ENCODE results near the gene HPCAL4. TPM values are rescaled to one million over a fixed set of nuclear protein-coding genes. Genes with fewer than 3 reads are reported as not detected.

Gene HPCAL4
- total RNA-seq, 1 experiment from 2014 or later, result 0.50 TPM

DNA sequence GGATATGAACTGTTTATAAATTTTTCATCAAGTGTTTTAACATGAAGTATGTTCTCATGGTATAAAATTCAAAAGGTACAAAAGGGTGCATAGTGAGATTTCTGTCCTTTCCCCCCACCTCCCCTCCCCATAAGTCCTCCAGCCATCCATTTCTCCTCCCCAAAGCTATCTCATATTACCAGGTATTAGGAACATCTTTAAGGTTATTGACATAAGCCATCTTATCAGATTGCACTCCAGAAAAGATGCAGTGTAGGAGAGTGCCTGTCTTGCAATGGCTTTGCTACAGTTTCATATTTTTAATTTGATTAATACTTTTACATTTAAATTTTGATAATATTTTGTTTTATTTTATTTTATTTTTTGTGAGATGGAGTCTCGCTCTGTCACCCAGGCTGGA, 13.5 kb upstream of the HPCAL4 start:
- CTCF ChIA-PET, result interaction anchor here (0.9 to 1.9 kb wide), 2 partner anchors 95 to 99 kb away, joined by 3 to 7 read pairs; no protein-coding TSS in a partner anchor
- TF ChIP-seq, protein P1, sequence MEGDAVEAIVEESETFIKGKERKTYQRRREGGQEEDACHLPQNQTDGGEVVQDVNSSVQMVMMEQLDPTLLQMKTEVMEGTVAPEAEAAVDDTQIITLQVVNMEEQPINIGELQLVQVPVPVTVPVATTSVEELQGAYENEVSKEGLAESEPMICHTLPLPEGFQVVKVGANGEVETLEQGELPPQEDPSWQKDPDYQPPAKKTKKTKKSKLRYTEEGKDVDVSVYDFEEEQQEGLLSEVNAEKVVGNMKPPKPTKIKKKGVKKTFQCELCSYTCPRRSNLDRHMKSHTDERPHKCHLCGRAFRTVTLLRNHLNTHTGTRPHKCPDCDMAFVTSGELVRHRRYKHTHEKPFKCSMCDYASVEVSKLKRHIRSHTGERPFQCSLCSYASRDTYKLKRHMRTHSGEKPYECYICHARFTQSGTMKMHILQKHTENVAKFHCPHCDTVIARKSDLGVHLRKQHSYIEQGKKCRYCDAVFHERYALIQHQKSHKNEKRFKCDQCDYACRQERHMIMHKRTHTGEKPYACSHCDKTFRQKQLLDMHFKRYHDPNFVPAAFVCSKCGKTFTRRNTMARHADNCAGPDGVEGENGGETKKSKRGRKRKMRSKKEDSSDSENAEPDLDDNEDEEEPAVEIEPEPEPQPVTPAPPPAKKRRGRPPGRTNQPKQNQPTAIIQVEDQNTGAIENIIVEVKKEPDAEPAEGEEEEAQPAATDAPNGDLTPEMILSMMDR (IDR thresholded peaks at IDR 0.05), result no peak
- TF ChIP-seq ESRRA (CRISPR knock-in tag; IDR thresholded peaks at IDR 0.05; ENCODE audit: borderline replicate concordance) (no peak), ZNF423 (CRISPR knock-in tag; IDR thresholded peaks at IDR 0.05) (no peak), TEAD4 (CRISPR knock-in tag; IDR thresholded peaks at IDR 0.05) (no peak)
- TF ChIP-seq, protein P2, sequence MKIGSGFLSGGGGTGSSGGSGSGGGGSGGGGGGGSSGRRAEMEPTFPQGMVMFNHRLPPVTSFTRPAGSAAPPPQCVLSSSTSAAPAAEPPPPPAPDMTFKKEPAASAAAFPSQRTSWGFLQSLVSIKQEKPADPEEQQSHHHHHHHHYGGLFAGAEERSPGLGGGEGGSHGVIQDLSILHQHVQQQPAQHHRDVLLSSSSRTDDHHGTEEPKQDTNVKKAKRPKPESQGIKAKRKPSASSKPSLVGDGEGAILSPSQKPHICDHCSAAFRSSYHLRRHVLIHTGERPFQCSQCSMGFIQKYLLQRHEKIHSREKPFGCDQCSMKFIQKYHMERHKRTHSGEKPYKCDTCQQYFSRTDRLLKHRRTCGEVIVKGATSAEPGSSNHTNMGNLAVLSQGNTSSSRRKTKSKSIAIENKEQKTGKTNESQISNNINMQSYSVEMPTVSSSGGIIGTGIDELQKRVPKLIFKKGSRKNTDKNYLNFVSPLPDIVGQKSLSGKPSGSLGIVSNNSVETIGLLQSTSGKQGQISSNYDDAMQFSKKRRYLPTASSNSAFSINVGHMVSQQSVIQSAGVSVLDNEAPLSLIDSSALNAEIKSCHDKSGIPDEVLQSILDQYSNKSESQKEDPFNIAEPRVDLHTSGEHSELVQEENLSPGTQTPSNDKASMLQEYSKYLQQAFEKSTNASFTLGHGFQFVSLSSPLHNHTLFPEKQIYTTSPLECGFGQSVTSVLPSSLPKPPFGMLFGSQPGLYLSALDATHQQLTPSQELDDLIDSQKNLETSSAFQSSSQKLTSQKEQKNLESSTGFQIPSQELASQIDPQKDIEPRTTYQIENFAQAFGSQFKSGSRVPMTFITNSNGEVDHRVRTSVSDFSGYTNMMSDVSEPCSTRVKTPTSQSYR (CRISPR knock-in tag; IDR thresholded peaks at IDR 0.05), result no peak
- no peaks in the 10 kb centered on the region for H3K36me3 Mint-ChIP-seq
- no peak overlapping the region for H3K4me3 Mint-ChIP-seq
- peaks cover 19% of the 10 kb centered on the region for H3K4me1 Mint-ChIP-seq
- POLR2A ChIA-PET, result no interaction called here
- peaks cover 100% of the 10 kb centered on the region for H3K27me3 Mint-ChIP-seq (ENCODE audit: low read depth)
- H3K9me3 Mint-ChIP-seq, result no peaks in the 10 kb centered on the region
- ATAC-seq, result no peak
- no peak for DNase-seq (ENCODE audit: low spot score)
- no peak overlapping the region for H3K27ac Mint-ChIP-seq

DNA sequence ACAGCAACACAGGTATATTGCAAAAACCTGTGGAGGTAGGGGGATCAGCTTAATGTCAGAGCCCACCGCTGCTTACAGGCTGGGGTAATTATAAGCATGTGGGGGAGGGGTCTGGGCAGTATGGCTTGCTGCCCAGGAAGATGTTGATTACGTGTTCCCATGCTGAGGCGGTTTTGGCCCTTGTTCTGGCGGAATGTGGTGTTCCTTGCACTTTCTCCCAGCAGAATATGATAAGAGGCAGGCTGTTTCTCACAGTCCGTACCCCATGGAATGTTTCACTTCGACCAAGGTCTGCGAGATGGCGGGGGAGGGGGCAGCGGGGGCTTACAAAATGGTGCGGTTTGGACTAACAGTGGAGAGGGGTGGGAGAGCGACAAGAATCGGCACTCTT, 9.8 kb upstream of the HPCAL4 start:
- peaks cover 19% of the 10 kb centered on the region for H3K4me1 Mint-ChIP-seq
- ATAC-seq, result peak; percentile 12
- H3K27me3 Mint-ChIP-seq (ENCODE audit: low read depth), result peaks cover 100% of the 10 kb centered on the region
- POLR2A ChIA-PET, result interaction anchor here (0.8 to 1.3 kb wide), 4 partner anchors 10 to 95 kb away, joined by 3 to 9 read pairs (median 3); partner anchors contain the start of gene HPCAL4
- peak overlapping the region; percentile 50 for H3K4me3 Mint-ChIP-seq
- H3K36me3 Mint-ChIP-seq, result no peaks in the 10 kb centered on the region
- no peak overlapping the region for H3K27ac Mint-ChIP-seq
- H3K9me3 Mint-ChIP-seq, result no peaks in the 10 kb centered on the region
- peak; percentile 31 for DNase-seq (ENCODE audit: low spot score)
- CTCF ChIA-PET, result interaction anchor here (0.9 to 3.4 kb wide), 24 partner anchors 9 to 331 kb away, joined by 3 to 62 read pairs (median 5); partner anchors contain the start of genes HPCAL4, NT5C1A and PPIE
- TF ChIP-seq, protein P3, sequence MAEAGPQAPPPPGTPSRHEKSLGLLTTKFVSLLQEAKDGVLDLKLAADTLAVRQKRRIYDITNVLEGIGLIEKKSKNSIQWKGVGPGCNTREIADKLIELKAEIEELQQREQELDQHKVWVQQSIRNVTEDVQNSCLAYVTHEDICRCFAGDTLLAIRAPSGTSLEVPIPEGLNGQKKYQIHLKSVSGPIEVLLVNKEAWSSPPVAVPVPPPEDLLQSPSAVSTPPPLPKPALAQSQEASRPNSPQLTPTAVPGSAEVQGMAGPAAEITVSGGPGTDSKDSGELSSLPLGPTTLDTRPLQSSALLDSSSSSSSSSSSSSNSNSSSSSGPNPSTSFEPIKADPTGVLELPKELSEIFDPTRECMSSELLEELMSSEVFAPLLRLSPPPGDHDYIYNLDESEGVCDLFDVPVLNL (CRISPR knock-in tag; IDR thresholded peaks at IDR 0.05; ENCODE audit: borderline replicate concordance, low read depth), result no peak
- TF ChIP-seq, protein P4, sequence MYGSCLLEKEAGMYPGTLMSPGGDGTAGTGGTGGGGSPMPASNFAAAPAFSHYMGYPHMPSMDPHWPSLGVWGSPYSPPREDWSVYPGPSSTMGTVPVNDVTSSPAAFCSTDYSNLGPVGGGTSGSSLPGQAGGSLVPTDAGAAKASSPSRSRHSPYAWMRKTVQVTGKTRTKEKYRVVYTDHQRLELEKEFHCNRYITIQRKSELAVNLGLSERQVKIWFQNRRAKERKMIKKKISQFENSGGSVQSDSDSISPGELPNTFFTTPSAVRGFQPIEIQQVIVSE (CRISPR knock-in tag; IDR thresholded peaks at IDR 0.05; ENCODE audit: borderline replicate concordance), result no peak
- no peak for TF ChIP-seq JUN (CRISPR knock-in tag; IDR thresholded peaks at IDR 0.05)
- no peak for TF ChIP-seq ATF1 (CRISPR knock-in tag; IDR thresholded peaks at IDR 0.05)
- no peak for TF ChIP-seq ZNF121 (CRISPR knock-in tag; IDR thresholded peaks at IDR 0.05)
- no peak for TF ChIP-seq SP1 (CRISPR knock-in tag; conservative IDR thresholded peaks at IDR 0.05)
- TF ChIP-seq MYBL2 (CRISPR knock-in tag; IDR thresholded peaks at IDR 0.05), result no peak
- TF ChIP-seq SOX15 (CRISPR knock-in tag; IDR thresholded peaks at IDR 0.05), result no peak
- no peak for TF ChIP-seq GRHL2 (CRISPR knock-in tag; IDR thresholded peaks at IDR 0.05; ENCODE audit: insufficient replicate concordance, severe bottlenecking)
- no peak for TF ChIP-seq RORB (CRISPR knock-in tag; IDR thresholded peaks at IDR 0.05)
- TF ChIP-seq TP53 (CRISPR knock-in tag; IDR thresholded peaks at IDR 0.05), result no peak
- TF ChIP-seq, protein P5, sequence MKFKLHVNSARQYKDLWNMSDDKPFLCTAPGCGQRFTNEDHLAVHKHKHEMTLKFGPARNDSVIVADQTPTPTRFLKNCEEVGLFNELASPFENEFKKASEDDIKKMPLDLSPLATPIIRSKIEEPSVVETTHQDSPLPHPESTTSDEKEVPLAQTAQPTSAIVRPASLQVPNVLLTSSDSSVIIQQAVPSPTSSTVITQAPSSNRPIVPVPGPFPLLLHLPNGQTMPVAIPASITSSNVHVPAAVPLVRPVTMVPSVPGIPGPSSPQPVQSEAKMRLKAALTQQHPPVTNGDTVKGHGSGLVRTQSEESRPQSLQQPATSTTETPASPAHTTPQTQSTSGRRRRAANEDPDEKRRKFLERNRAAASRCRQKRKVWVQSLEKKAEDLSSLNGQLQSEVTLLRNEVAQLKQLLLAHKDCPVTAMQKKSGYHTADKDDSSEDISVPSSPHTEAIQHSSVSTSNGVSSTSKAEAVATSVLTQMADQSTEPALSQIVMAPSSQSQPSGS (CRISPR knock-in tag; IDR thresholded peaks at IDR 0.05; ENCODE audit: borderline replicate concordance, low read depth), result no peak
- no peak for TF ChIP-seq ZBTB21 (CRISPR knock-in tag; IDR thresholded peaks at IDR 0.05; ENCODE audit: borderline replicate concordance)
- no peak for TF ChIP-seq SMAD3 (CRISPR knock-in tag; IDR thresholded peaks at IDR 0.05; ENCODE audit: borderline replicate concordance)
- no peak for TF ChIP-seq IRF2 (CRISPR knock-in tag; IDR thresholded peaks at IDR 0.05; ENCODE audit: borderline replicate concordance, low read depth)
- TF ChIP-seq ZNF671 (CRISPR knock-in tag; IDR thresholded peaks at IDR 0.05), result no peak
- TF ChIP-seq, protein P6, sequence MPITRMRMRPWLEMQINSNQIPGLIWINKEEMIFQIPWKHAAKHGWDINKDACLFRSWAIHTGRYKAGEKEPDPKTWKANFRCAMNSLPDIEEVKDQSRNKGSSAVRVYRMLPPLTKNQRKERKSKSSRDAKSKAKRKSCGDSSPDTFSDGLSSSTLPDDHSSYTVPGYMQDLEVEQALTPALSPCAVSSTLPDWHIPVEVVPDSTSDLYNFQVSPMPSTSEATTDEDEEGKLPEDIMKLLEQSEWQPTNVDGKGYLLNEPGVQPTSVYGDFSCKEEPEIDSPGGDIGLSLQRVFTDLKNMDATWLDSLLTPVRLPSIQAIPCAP (CRISPR knock-in tag; IDR thresholded peaks at IDR 0.05), result no peak
